Pons (tissue), 1 donor: ENCODE data around the gene LRRC10B.

Experiments
- DNase-seq: peaks from one replicate; pipeline ENCODE4 v3.0.0-alpha.2; 2016; ENCODE audit warnings: low spot score

The LRRC10B gene

GRCh38 chr11:61486779-61487178, 21.8 kb upstream of the LRRC10B start:
- no peak for DNase-seq

- DNase-seq = no peak
Observed at GRCh38 chr11:61487342-61488025, 21.1 kb upstream of the LRRC10B start.

- DNase-seq = no peak
Observed at GRCh38 chr11:61488651-61489291, 19.8 kb upstream of the LRRC10B start.

GRCh38 chr11:61489833-61490721, 18.5 kb upstream of the LRRC10B start:
- DNase-seq = no peak

- no peak for DNase-seq
Observed at GRCh38 chr11:61491736-61492395, 16.7 kb upstream of the LRRC10B start.

- DNase-seq = no peak
Observed at GRCh38 chr11:61494381-61494961, 14.1 kb upstream of the LRRC10B start.

- DNase-seq = no peak
Observed at GRCh38 chr11:61495801-61496601, 12.5 kb upstream of the LRRC10B start.

GRCh38 chr11:61496602-61497400, 11.7 kb upstream of the LRRC10B start:
- DNase-seq = no peak

- DNase-seq = no peak
Observed at GRCh38 chr11:61497473-61497872, 11.1 kb upstream of the LRRC10B start.

- no peak for DNase-seq
Observed at GRCh38 chr11:61497876-61498275, 10.7 kb upstream of the LRRC10B start.

- no peak for DNase-seq
Observed at GRCh38 chr11:61498767-61499341, 9.7 kb upstream of the LRRC10B start.

GRCh38 chr11:61499816-61500491, 8.6 kb upstream of the LRRC10B start:
- DNase-seq = no peak

GRCh38 chr11:61502522-61502921, 6.0 kb upstream of the LRRC10B start:
- DNase-seq = no peak

GRCh38 chr11:61503135-61503770, 5.3 kb upstream of the LRRC10B start:
- DNase-seq = no peak

GRCh38 chr11:61505106-61505505, 3.4 kb upstream of the LRRC10B start:
- DNase-seq = no peak

GRCh38 chr11:61505640-61506155, 2.9 kb upstream of the LRRC10B start:
- no peak for DNase-seq

GRCh38 chr11:61507012-61507768, 1.4 kb upstream of the LRRC10B start:
- DNase-seq = no peak
